DOHH2 (cell line): ENCODE results near the gene VPS35.

Source experiments
- H3F3A ChIP-seq: fragments of 200-600 bp; sonication (generic), shearing (Covaris generic); 2 replicates; pipeline ENCODE4 v1.6.0; 2016; ENCODE audit warnings: antibody characterized with exemption, mild to moderate bottlenecking; ENCODE audit not compliant: control insufficient read depth, insufficient read depth
- H3K27ac ChIP-seq: fragments of 200-600 bp; sonication (generic); 2 replicates; pipeline ENCODE4 v1.5.1; 2014; ENCODE audit warnings: low read depth, mild to moderate bottlenecking, low read length, moderate library complexity
- H3K27me3 ChIP-seq: fragments of 200-600 bp; sonication (generic); 2 replicates; pipeline ENCODE4 v1.6.1; 2014; ENCODE audit warnings: mild to moderate bottlenecking, low read length, mixed read lengths; ENCODE audit not compliant: control insufficient read depth
- H3K36me3 ChIP-seq: fragments of 200-600 bp; sonication (generic); 2 replicates; pipeline ENCODE4 v1.6.1; 2014; ENCODE audit warnings: mild to moderate bottlenecking, low read length, moderate library complexity, mixed read lengths; ENCODE audit not compliant: control insufficient read depth
- H3K4me1 ChIP-seq: fragments of 200-600 bp; sonication (generic); 2 replicates; pipeline ENCODE4 v1.6.1; 2014; ENCODE audit warnings: mild to moderate bottlenecking, low read length, mixed read lengths; ENCODE audit not compliant: control insufficient read depth
- H3K4me2 ChIP-seq: fragments of 200-600 bp; sonication (generic); 2 replicates; pipeline ENCODE4 v1.6.0; 2014; ENCODE audit warnings: mild to moderate bottlenecking, low read length, moderate library complexity
- H3K4me3 ChIP-seq: fragments of 200-600 bp; sonication (generic); 2 replicates; pipeline ENCODE4 v1.5.1; 2014; ENCODE audit warnings: mild to moderate bottlenecking, low read length, mixed read lengths
- H3K79me2 ChIP-seq: fragments of 200-600 bp; sonication (generic); 2 replicates; pipeline ENCODE4 v1.6.1; 2014; ENCODE audit warnings: mild to moderate bottlenecking, low read length, mixed read lengths; ENCODE audit not compliant: control insufficient read depth
- H3K9me2 ChIP-seq: fragments of 200-600 bp; sonication (generic); replicated peaks from 2 replicates; pipeline ENCODE4 v1.6.1; 2014; ENCODE audit warnings: mild to moderate bottlenecking, low read length, mixed read lengths; ENCODE audit not compliant: control insufficient read depth
- H3K9me3 ChIP-seq: fragments of 200-600 bp; sonication (generic); 2 replicates; pipeline ENCODE4 v1.6.1; 2014; ENCODE audit warnings: antibody characterized with exemption, low read length, mixed read lengths; ENCODE audit not compliant: control insufficient read depth, insufficient read depth
- H4K20me1 ChIP-seq: fragments of 200-600 bp; sonication (generic); 2 replicates; pipeline ENCODE4 v1.6.0; 2014; ENCODE audit warnings: low read depth, mild to moderate bottlenecking, antibody characterized with exemption, low read length, moderate library complexity; ENCODE audit not compliant: control insufficient read depth, insufficient read depth
- EZH2phosphoT487 ChIP-seq: fragments of 200-600 bp; sonication (generic); IDR thresholded peaks from 2 replicates; pipeline ENCODE4 v1.6.1; 2017; ENCODE audit warnings: borderline replicate concordance, mild to moderate bottlenecking, antibody characterized with exemption, low read length, moderate library complexity, mixed read lengths
- TF ChIP-seq, protein P1 (sequence below): fragments of 200-600 bp; sonication (generic); IDR thresholded peaks from one replicate; pipeline ENCODE4 v1.5.1; 2014; ENCODE audit warnings: antibody characterized with exemption, mild to moderate bottlenecking, low read depth, low read length; ENCODE audit not compliant: poor library complexity, severe bottlenecking

The VPS35 gene

DNA sequence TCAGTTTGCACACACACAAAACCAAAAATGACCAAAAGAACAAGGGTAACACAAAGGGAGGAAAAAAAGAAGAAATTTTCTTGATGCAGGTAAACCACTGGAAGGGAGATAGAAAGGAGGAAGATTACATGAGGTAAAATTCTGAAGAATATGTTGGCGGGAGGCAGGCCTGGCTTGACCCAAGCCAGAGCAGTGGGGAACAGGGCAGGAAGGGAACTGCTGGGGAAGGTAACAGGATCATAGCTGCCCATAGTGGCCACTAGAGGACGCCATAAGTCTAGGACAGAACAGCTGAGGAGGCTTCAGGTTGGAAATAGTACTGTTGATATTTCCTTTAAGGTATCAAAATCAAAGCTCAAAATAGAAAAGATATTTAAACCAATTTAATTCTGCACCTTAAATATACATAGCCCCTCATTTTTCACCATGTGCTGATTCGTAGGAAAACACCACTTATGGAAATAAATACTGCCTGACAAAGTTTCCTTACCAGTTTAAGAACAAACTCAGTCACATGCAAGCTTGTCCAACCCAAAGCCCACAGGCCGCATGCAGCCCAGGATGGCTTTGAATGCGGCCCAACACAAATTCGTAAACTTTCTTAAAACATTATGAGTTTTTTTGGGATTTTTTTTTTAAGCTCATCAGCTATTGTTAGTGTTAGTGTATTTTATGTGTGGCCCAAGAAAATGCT is 15.5 kb downstream of the VPS35 start:
- 0 out of 2 replicates have a peak, but pooled peaks cover 3% of the 10 kb centered on the region for H3F3A ChIP-seq
- H3K27me3 ChIP-seq: no peaks in the 10 kb centered on the region
- peaks cover 79% of the 10 kb centered on the region for H3K36me3 ChIP-seq
- no peaks in the 10 kb centered on the region for H3K9me3 ChIP-seq
- peaks cover 23% of the 10 kb centered on the region for H3K4me1 ChIP-seq
- no peaks in the 10 kb centered on the region for H4K20me1 ChIP-seq
- H3K4me2 ChIP-seq: no peak overlapping the region
- H3K9me2 ChIP-seq: no peaks in the 10 kb centered on the region
- TF ChIP-seq, protein P1, sequence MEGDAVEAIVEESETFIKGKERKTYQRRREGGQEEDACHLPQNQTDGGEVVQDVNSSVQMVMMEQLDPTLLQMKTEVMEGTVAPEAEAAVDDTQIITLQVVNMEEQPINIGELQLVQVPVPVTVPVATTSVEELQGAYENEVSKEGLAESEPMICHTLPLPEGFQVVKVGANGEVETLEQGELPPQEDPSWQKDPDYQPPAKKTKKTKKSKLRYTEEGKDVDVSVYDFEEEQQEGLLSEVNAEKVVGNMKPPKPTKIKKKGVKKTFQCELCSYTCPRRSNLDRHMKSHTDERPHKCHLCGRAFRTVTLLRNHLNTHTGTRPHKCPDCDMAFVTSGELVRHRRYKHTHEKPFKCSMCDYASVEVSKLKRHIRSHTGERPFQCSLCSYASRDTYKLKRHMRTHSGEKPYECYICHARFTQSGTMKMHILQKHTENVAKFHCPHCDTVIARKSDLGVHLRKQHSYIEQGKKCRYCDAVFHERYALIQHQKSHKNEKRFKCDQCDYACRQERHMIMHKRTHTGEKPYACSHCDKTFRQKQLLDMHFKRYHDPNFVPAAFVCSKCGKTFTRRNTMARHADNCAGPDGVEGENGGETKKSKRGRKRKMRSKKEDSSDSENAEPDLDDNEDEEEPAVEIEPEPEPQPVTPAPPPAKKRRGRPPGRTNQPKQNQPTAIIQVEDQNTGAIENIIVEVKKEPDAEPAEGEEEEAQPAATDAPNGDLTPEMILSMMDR: peak; percentile 96
- no peak for TF ChIP-seq EZH2phosphoT487
- H3K4me3 ChIP-seq: no peak overlapping the region
- no peaks in the 10 kb centered on the region for H3K79me2 ChIP-seq
- H3K27ac ChIP-seq: peak overlapping the region; percentile 62

DNA sequence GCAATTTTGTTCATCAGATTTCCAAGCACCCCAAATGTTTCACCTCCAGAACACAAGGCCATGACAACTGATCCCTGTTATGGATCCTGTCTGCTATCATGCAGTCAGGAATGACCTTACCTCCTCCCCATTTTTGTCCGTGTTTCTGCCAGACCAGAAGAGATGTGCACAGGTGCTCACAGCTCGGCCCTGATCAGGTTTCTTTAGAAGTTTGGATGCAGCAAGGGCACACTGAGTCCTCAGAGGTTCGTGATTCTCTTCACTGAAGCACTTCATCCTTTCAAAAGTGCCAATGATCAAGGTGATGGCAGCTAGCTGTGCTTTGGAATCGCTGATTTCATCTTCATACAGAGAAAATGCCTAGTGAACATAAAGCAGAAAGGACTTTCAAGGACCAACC is 26.9 kb downstream of the VPS35 start:
- Histone ChIP-seq H3K4me1 (peaks cover 20% of the 10 kb centered on the region), H3K36me3 (peaks cover 72% of the 10 kb centered on the region), H3F3A (peaks cover 3% of the 10 kb centered on the region), H3K9me2 (no peaks in the 10 kb centered on the region), H3K27me3 (no peaks in the 10 kb centered on the region), H3K9me3 (no peaks in the 10 kb centered on the region), H4K20me1 (no peaks in the 10 kb centered on the region), H3K79me2 (no peaks in the 10 kb centered on the region), H3K27ac (no peak overlapping the region), H3K4me3 (no peak overlapping the region), H3K4me2 (no peak overlapping the region)
- TF ChIP-seq, protein P1: no peak
- no peak for TF ChIP-seq EZH2phosphoT487

DNA sequence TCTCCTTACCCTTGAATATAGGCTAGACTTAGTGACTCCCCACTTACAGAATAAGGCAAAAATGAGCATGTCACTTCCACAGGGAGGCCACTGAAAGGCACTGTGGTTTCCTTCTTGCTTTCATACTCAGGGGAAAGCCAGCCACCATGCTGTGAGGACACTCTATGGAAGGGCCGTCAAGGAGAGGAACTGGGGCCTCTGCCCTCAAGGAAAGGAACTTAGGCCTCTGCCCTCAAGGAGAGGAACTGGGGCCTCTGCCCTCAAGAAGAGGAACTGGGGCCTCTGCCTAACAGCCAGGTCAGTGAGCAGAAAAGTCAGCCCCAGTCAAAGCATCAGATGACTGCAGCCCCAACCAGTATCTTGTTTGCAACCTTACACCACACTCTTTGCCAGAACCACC is 30.1 kb downstream of the VPS35 start:
- Histone ChIP-seq H3F3A (peaks cover 3% of the 10 kb centered on the region), H3K27ac (peak overlapping the region; percentile 11; the same call in 1 of the 2 replicates), H3K36me3 (peaks cover 54% of the 10 kb centered on the region), H3K9me3 (no peaks in the 10 kb centered on the region), H3K27me3 (no peaks in the 10 kb centered on the region), H4K20me1 (no peaks in the 10 kb centered on the region), H3K9me2 (no peaks in the 10 kb centered on the region), H3K4me3 (no peak overlapping the region), H3K4me1 (peaks cover 20% of the 10 kb centered on the region), H3K79me2 (no peaks in the 10 kb centered on the region), H3K4me2 (peak overlapping the region; percentile 33)
- TF ChIP-seq EZH2phosphoT487: no peak
- TF ChIP-seq, protein P1: no peak
